A673 (cell line): ENCODE data around the gene LRRC36. TPM values are rescaled to one million over a fixed set of nuclear protein-coding genes. Genes with fewer than 3 reads are reported as not detected.

ENCODE experiments used
- BruUV-seq: library from RNA; stranded (reverse); fragments of 400-500 nt; replicated peaks from 2 replicates; lab custom pipeline; 2021; lab: Mats Ljungman, UMichigan
- CTCF ChIA-PET: fragments of 300-600 bp; sonication (Branson Sonifier 250); formaldehyde crosslinking; loops from one replicate; lab custom pipeline; 2022; ENCODE audit warnings: antibody characterized with exemption; lab: Charles Lee
- POLR2A ChIA-PET: fragments of 300-600 bp; sonication (Branson Sonifier 250); formaldehyde crosslinking; loops from one replicate; lab custom pipeline; 2022; ENCODE audit warnings: antibody characterized with exemption; ENCODE audit not compliant: low non-redundant PET; lab: Charles Lee
- DNase-seq: peaks from one replicate; pipeline ENCODE4 v3.0.0-alpha.2; 2015; ENCODE audit warnings: low spot score
- H3K27ac ChIP-seq: fragments of 200-600 bp; sonication (generic); 2 replicates; pipeline ENCODE4 v1.5.1; 2016; ENCODE audit warnings: mixed run types, low read depth, mild to moderate bottlenecking, mixed read lengths, antibody characterized with exemption, low read length; ENCODE audit not compliant: poor library complexity, severe bottlenecking
- H3K27me3 ChIP-seq: fragments of 200-600 bp; sonication (generic); replicated peaks from 2 replicates; pipeline ENCODE4 v1.6.1; 2017; ENCODE audit warnings: mixed run types, low read depth, mild to moderate bottlenecking, mixed read lengths, antibody characterized with exemption, low read length; ENCODE audit not compliant: insufficient read depth, poor library complexity
- H3K36me3 ChIP-seq: fragments of 200-600 bp; sonication (generic); 2 replicates; pipeline ENCODE4 v1.6.1; 2016; ENCODE audit warnings: mixed run types, mild to moderate bottlenecking, mixed read lengths, antibody characterized with exemption, low read length; ENCODE audit not compliant: insufficient read depth, poor library complexity, severe bottlenecking
- H3K4me1 ChIP-seq: fragments of 200-600 bp; sonication (generic); 2 replicates; pipeline ENCODE4 v1.6.1; 2017; ENCODE audit warnings: mixed run types, mild to moderate bottlenecking, mixed read lengths, antibody characterized with exemption, low read length; ENCODE audit not compliant: insufficient read depth, poor library complexity, severe bottlenecking
- H3K4me3 ChIP-seq: fragments of 200-600 bp; sonication (generic); 2 replicates; pipeline ENCODE4 v1.5.1; 2016; ENCODE audit warnings: low read depth, mixed run types, mild to moderate bottlenecking, mixed read lengths, low read length; ENCODE audit not compliant: poor library complexity, severe bottlenecking
- H3K9me3 ChIP-seq: fragments of 200-600 bp; sonication (generic); 2 replicates; pipeline ENCODE4 v1.6.1; 2016; ENCODE audit warnings: mixed run types, low read depth, mild to moderate bottlenecking, mixed read lengths, antibody characterized with exemption, low read length; ENCODE audit not compliant: poor library complexity, severe bottlenecking
- EZH2 ChIP-seq: fragments of 200-600 bp; sonication (generic); IDR thresholded peaks from 2 replicates; pipeline ENCODE4 v1.6.1; 2017; ENCODE audit warnings: borderline replicate concordance, low read depth, mild to moderate bottlenecking, mixed read lengths, antibody characterized with exemption, low read length; ENCODE audit not compliant: poor library complexity, severe bottlenecking
- intact Hi-C: fragments of 100-400 bp; cut with micrococcal nuclease; formaldehyde crosslinking; loops from one replicate; pipeline ENCODE4 v1.10.0; 2022; ENCODE audit not compliant: unreplicated experiment
- total RNA-seq: library from RNA; stranded (reverse); gene quantifications from 2 replicates; pipeline ENCODE4 v1.2.3, GENCODE V29; 2021
- TF ChIP-seq, protein P1 (sequence below): fragments of 300-800, 200-600 bp; sonication (generic); conservative IDR thresholded peaks from 2 replicates; pipeline ENCODE4 v1.5.1; 2017; ENCODE audit warnings: low read depth, mild to moderate bottlenecking, antibody characterized with exemption, low read length, moderate library complexity, mixed read lengths

LRRC36 gene
- total RNA-seq, 1 experiment from 2014 or later: not detected

DNA sequence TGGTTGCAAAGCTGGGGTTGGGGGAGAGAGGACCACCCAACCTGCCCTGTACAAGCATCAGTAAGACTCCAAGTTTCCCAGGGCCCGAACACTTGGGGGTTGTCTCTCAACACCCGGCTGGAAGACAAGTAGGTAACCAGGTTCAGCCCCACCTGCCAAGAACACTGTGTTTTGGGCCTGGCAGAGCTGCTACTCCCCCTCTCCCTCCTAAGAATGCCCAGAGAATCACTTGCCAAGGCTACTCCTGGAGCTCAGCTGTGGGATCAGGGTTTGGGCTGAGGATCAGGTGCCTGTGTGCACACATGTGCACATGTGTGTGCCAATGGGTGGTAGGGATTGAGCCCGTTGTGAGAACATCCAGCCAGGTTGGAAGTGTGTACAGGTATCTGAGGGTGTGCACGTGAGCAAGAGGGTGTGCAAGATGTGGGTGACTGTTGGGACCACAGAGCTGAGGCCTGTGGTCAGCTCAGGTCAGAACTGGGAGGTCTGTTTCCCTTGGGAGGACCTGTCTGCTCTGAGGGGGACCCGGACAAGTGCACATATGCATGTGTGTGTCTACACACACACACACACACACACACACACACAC, 106.6 kb downstream of the LRRC36 start:
- ChIA-PET CTCF (no interaction called here), POLR2A (no interaction called here)
- Histone ChIP-seq H3K27me3 (peaks cover 3% of the 10 kb centered on the region), H3K4me3 (no peak overlapping the region), H3K27ac (no peak overlapping the region), H3K36me3 (no peaks in the 10 kb centered on the region), H3K4me1 (peaks cover 4% of the 10 kb centered on the region), H3K9me3 (no peaks in the 10 kb centered on the region)
- TF ChIP-seq, protein P1, sequence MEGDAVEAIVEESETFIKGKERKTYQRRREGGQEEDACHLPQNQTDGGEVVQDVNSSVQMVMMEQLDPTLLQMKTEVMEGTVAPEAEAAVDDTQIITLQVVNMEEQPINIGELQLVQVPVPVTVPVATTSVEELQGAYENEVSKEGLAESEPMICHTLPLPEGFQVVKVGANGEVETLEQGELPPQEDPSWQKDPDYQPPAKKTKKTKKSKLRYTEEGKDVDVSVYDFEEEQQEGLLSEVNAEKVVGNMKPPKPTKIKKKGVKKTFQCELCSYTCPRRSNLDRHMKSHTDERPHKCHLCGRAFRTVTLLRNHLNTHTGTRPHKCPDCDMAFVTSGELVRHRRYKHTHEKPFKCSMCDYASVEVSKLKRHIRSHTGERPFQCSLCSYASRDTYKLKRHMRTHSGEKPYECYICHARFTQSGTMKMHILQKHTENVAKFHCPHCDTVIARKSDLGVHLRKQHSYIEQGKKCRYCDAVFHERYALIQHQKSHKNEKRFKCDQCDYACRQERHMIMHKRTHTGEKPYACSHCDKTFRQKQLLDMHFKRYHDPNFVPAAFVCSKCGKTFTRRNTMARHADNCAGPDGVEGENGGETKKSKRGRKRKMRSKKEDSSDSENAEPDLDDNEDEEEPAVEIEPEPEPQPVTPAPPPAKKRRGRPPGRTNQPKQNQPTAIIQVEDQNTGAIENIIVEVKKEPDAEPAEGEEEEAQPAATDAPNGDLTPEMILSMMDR: no peak
- TF ChIP-seq EZH2: no peak
- no peak for DNase-seq
- no TSS peak for BruUV-seq
- intact Hi-C loops: no loop called here

Other genes with a start within 250 kb of the LRRC36 start
- gene PHAF1, start 216.9 kb upstream of the LRRC36 start, total RNA-seq: 23.2 and 23.5 TPM in 2 replicates
- 11.5 and 13.8 TPM in 2 replicates for gene B3GNT9, start 175.8 kb upstream of the LRRC36 start, total RNA-seq
- gene TRADD, start 166.9 kb upstream of the LRRC36 start, total RNA-seq: 7.7 and 10.8 TPM in 2 replicates
- gene FBXL8, start 166.9 kb upstream of the LRRC36 start, total RNA-seq: 8.3 and 13.8 TPM in 2 replicates
- gene HSF4, start 162.1 kb upstream of the LRRC36 start, total RNA-seq: 13.9 and 20.2 TPM in 2 replicates
- gene NOL3, start 156.3 kb upstream of the LRRC36 start, total RNA-seq: 15.3 and 16.4 TPM in 2 replicates
- 33.9 and 36.8 TPM in 2 replicates for gene MATCAP1, start 142.9 kb upstream of the LRRC36 start, total RNA-seq
- 0.32 and 0.42 TPM in 2 replicates for gene EXOC3L1, start 136.7 kb upstream of the LRRC36 start, total RNA-seq
- gene E2F4, start 134.7 kb upstream of the LRRC36 start, total RNA-seq: 77.4 and 96.0 TPM in 2 replicates
- gene ELMO3, start 127.7 kb upstream of the LRRC36 start, total RNA-seq: 3.3 and 4.7 TPM in 2 replicates
- gene TMEM208, start 99.7 kb upstream of the LRRC36 start, total RNA-seq: 30.4 and 38.2 TPM in 2 replicates
- 94.9 and 96.4 TPM in 2 replicates for gene FHOD1, start 79.3 kb upstream of the LRRC36 start, total RNA-seq
- gene SLC9A5, start 77.8 kb upstream of the LRRC36 start, total RNA-seq: 2.4 and 3.6 TPM in 2 replicates
- 5.8 and 8.9 TPM in 2 replicates for gene PLEKHG4, start 47.3 kb upstream of the LRRC36 start, total RNA-seq
- gene KCTD19, start 74 bp upstream of the LRRC36 start, total RNA-seq: 0.32 TPM in 1 of 2 replicates, not detected in the other
- gene TPPP3, start 66.7 kb downstream of the LRRC36 start, total RNA-seq: 0.28 and 0.31 TPM in 2 replicates
- gene ZDHHC1, start 89.7 kb downstream of the LRRC36 start, total RNA-seq: 5.3 and 6.8 TPM in 2 replicates
- 1.6 and 2.3 TPM in 2 replicates for gene HSD11B2, start 104.3 kb downstream of the LRRC36 start, total RNA-seq
- gene ATP6V0D1, start 154.3 kb downstream of the LRRC36 start, total RNA-seq: 56.5 and 63.9 TPM in 2 replicates
- gene AGRP, start 156.7 kb downstream of the LRRC36 start, total RNA-seq: not detected in 2 replicates
- gene RIPOR1, start 202.0 kb downstream of the LRRC36 start, total RNA-seq: 22.9 and 29.0 TPM in 2 replicates
- gene CTCF, start 235.7 kb downstream of the LRRC36 start, total RNA-seq: 68.6 and 74.7 TPM in 2 replicates